Measurements from ENCODE around the gene ST3GAL2. TPM values are rescaled to one million over a fixed set of nuclear protein-coding genes. Genes with fewer than 3 reads are reported as not detected.

ST3GAL2 gene
- total and polyA plus RNA-seq, 9 of the 15 experiments (the other 6 are each of a cell fraction or from before 2014, with no cell fraction given) = 1.5 to 108 (median 34.3) TPM

DNA sequence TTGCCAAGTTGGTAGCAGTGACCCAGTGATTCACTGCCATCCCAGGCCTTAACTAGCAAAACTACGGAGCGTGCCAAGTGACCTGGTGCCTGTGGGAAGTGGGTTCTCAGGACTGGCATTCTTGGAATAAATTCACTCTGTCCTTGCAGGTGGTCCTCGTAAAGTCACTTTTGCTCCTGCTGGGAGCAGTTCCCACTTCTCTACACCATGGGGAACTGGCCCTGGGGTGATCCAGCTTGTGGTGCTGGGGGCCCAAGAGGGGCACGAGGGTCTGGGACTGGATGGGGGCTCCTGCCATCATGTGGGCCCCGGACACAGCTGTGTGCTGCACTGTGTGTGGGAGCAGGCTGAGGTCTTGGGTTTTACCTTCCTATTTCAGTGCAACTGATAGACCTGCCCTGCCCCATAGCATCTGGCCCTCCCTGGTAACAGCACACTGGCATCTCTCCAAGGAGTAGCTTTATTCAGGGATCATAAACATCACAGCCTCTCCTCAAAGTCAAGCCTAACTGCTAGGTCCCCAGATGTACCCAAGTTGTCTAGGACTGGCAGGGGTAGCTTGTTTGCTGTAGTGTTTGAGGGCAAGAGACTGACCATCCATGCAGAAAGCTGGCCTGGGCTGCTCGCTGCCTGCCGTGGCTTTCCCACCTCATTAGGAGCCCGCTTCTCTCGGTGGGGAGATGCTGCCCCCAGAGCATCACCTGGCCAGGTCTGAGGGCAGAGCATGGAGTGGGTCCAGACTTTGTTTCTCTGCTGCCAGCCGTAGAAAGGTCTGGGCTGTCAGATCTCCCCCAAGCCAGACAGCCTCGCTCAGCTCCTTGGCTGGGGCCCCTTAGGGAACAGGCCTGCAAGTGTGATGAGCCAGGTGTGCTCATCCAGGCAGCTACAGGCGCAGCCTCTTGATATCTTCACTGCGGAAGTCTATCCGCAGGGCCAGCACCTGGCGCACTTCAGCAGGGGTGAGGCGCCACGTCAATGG, 41.5 kb upstream of the ST3GAL2 start:
- BruUV-seq (replicated peaks) = TSS peak; percentile 67
- H3K4me3 ChIP-seq = no peak overlapping the region
- H3K9me1 ChIP-seq (ENCODE audit: control insufficient read depth, insufficient read depth, low read length) = peaks cover 3% of the 10 kb centered on the region
- TF ChIP-seq, protein P1, sequence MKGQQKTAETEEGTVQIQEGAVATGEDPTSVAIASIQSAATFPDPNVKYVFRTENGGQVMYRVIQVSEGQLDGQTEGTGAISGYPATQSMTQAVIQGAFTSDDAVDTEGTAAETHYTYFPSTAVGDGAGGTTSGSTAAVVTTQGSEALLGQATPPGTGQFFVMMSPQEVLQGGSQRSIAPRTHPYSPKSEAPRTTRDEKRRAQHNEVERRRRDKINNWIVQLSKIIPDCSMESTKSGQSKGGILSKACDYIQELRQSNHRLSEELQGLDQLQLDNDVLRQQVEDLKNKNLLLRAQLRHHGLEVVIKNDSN (CRISPR knock-in tag; IDR thresholded peaks at IDR 0.05) = no peak
- TF ChIP-seq RBM15 (IDR thresholded peaks at IDR 0.05; ENCODE audit: insufficient read depth, low read length) (no peak), ZNF253 (CRISPR knock-in tag; conservative IDR thresholded peaks at IDR 0.05) (no peak), CBX3 (IDR thresholded peaks at IDR 0.05; ENCODE audit: borderline replicate concordance in 1 of 2, low read length in 2 of 2) (no peak), KLF16 (IDR thresholded peaks at IDR 0.05) (no peak), ZFP91 (CRISPR knock-in tag; IDR thresholded peaks at IDR 0.05) (no peak), EGR1 (conservative IDR thresholded peaks at IDR 0.05) (no peak), FIP1L1 (IDR thresholded peaks at IDR 0.05; ENCODE audit: low read depth, low read length, poor library complexity, severe bottlenecking) (no peak), CBX1 (IDR thresholded peaks at IDR 0.05; ENCODE audit: low read depth) (no peak), TEAD1 (CRISPR knock-in tag; IDR thresholded peaks at IDR 0.05) (no peak), ZNF445 (CRISPR knock-in tag; IDR thresholded peaks at IDR 0.05; ENCODE audit: low read depth) (no peak), ATF4 (CRISPR knock-in tag; IDR thresholded peaks at IDR 0.05) (no peak)
- TF ChIP-seq, protein P2, sequence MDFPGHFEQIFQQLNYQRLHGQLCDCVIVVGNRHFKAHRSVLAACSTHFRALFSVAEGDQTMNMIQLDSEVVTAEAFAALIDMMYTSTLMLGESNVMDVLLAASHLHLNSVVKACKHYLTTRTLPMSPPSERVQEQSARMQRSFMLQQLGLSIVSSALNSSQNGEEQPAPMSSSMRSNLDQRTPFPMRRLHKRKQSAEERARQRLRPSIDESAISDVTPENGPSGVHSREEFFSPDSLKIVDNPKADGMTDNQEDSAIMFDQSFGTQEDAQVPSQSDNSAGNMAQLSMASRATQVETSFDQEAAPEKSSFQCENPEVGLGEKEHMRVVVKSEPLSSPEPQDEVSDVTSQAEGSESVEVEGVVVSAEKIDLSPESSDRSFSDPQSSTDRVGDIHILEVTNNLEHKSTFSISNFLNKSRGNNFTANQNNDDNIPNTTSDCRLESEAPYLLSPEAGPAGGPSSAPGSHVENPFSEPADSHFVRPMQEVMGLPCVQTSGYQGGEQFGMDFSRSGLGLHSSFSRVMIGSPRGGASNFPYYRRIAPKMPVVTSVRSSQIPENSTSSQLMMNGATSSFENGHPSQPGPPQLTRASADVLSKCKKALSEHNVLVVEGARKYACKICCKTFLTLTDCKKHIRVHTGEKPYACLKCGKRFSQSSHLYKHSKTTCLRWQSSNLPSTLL (IDR thresholded peaks at IDR 0.05) = no peak

More for the DNA sequence above, 41.5 kb upstream of the ST3GAL2 start:
- FAIRE-seq (no peak), DNase-seq (ENCODE audit: extremely low read depth in 1 of 4, low spot score in 3 of 4) (no peak), ATAC-seq (0 out of 3 replicates have a peak, but pooled peaks have one; percentile 11)
- H3K27me3 ChIP-seq (ENCODE audit: control insufficient read depth in 2 of 2, insufficient read depth in 2 of 2, low read length in 2 of 2) = no peaks in the 10 kb centered on the region
- H3K36me3 ChIP-seq (ENCODE audit: control insufficient read depth, insufficient read depth, low read length) = peaks cover 67% of the 10 kb centered on the region; the same call in 2 of the 3 replicates
- ChIA-PET POLR2A (interaction anchor here (0.5 to 2.2 kb wide), 6 partner anchors 10 to 192 kb away, joined by 3 to 10 read pairs (median 3); no protein-coding TSS in a partner anchor), CTCF (ENCODE audit: low intra/inter-chr PET ratio) (no interaction called here)
- no peaks in the 10 kb centered on the region; the same call in 1 of the 2 replicates for H4K20me1 ChIP-seq (replicated peaks; ENCODE audit: control insufficient read depth, insufficient read depth, low read length)
- intact Hi-C loops (cut with micrococcal nuclease) (no loop called here), in situ Hi-C loops (cut with MboI) (no loop called here)
- no peak overlapping the region for H2AFZ ChIP-seq (ENCODE audit: low read depth, low read length)
- H3K27ac ChIP-seq (ENCODE audit: extremely low read depth, low read depth, low read length) = no peak overlapping the region
- peaks cover 0 to 9% of the 10 kb centered on the region in 2 experiments; a peak in 2 of 5 replicates for H3K4me1 ChIP-seq (replicated peaks in 1 of 2; ENCODE audit: control insufficient read depth in 2 of 2, insufficient read depth in 2 of 2, low read length in 2 of 2)
- H3K4me2 ChIP-seq (ENCODE audit: insufficient read depth, low read length) = no peak overlapping the region
- H3K9me3 ChIP-seq (replicated peaks; ENCODE audit: control insufficient read depth, insufficient read depth, low read depth, low read length) = no peaks in the 10 kb centered on the region
- 86% methylated on average over 17 of the region's 17 CpGs for WGBS (ENCODE audit: insufficient coverage, low coverage, missing lambda C conversion rate)
- no peaks in the 10 kb centered on the region for H3K79me2 ChIP-seq (ENCODE audit: control insufficient read depth, insufficient read depth, low read length)
- peak overlapping the region in 1 of 2 experiments; percentile 46; a peak in 1 of 4 replicates for H3K9ac ChIP-seq (ENCODE audit: insufficient read depth in 1 of 2, low read depth in 2 of 2, low read length in 2 of 2)

Measured in K562 (cell line).